ENCODE measurements around the gene CCDC91.
"Not testable (repeated sequence)": the region's sequence is repeated elsewhere in the genome, so short reads cannot be mapped to it uniquely, and the experiment has no call there.

CCDC91 gene

DNA sequence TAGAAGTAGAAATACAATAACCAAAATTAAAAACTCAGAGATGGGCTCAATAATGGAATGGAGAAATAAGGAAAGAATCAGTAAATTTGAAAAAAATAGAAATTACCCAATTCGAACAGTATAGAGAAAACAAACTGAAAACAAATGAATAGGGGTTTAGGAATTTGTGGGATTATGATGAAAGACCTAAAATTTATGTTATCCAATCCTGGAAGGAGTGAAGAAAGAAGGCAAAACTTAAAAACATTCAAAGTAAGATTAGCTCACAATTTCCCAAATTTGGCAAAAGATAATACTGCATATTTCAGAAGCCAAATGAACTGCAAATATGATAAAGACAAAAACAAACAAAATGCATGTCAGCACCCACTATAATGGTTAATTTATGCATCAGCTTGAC lies 177.1 kb downstream of the CCDC91 start:
- DNase-seq (ENCODE audit: low spot score): no peak

- DNase-seq (ENCODE audit: low spot score): no peak
Measured at GRCh38 chr12:28367993-28368392, 177.7 kb downstream of the CCDC91 start.

GRCh38 chr12:28369483-28369882 lies 179.2 kb downstream of the CCDC91 start:
- no peak for DNase-seq (ENCODE audit: low spot score)

DNA sequence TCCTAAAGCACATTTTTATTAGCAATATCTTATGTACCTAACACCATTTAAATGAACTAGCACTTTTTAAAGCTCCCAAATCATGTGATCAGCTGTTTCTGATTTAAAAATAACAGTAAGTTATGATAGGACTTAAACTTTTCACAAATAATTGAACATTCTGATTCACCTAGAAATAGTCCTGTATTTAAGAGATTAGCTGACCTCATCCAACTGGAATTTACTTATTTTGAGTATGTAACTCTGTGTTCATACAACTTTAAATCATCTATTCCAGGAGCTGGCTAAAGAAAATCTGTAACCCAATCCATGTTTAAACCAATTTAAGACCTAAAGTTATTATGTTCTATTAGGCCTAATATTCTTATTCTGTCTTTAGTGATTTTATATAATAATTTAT lies 184.3 kb downstream of the CCDC91 start:
- DNase-seq (ENCODE audit: low spot score): no peak

DNA sequence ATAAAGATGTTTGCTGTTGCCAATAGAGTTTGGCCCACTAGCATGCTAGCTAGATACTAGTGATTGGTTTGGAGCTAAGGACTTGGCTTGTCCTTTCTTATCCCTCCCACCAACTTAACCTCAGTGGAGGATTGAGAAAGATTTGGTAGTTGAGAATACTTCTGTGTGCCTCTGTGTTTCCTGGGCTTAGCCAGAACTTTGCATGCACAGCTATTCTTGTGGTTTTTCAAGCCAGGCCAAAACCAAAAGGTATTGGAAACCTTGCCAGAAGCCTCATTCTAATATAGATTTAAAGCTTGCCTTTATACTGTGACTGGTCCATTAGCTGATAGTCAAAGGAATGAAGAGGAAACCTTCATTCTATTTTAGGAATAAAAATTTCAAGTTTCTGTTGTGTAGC lies 188.5 kb downstream of the CCDC91 start:
- no peak for DNase-seq (ENCODE audit: low spot score)

GRCh38 chr12:28379779-28380178 lies 189.5 kb downstream of the CCDC91 start:
- not testable (repeated sequence) for DNase-seq (ENCODE audit: low spot score)

GRCh38 chr12:28383368-28383767 lies 193.1 kb downstream of the CCDC91 start:
- no peak for DNase-seq (ENCODE audit: low spot score)

DNA sequence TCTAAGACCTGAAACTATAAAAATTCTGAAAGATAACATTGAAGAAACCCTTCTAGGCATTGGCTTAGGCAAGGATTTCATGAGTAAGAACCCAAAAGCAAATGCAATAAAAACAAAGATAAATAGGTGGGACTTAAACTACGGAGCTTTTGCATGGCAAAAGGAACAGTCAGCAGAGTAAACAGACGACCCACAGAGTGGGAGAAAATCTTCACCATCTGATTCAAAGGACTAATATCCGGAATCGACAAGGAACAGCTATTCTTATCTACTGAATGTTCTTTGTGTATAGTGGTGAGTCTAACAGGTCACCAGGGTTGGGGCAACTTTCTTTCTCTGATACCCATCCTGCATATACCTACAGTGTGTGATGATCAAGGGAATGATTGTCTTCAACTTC lies 198.6 kb downstream of the CCDC91 start:
- no peak for DNase-seq (ENCODE audit: low spot score)

DNA sequence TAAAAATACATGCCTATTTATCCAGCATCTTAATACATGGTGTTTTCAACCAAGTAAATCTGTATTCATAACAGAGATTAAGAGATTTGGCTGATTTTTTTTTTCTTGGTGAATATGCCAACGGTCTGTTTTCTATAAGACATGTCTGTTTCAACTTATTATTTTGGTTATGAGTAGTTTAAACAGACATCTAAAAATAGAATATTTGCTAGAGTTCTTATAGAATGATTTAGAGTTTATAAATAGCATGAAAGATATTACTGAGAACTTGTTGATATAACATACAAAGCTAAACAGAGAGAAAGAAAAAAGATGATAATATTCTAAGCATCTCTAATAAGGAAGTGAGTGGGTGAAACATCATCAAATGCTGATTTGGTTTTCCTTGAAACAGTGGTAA lies 199.9 kb downstream of the CCDC91 start:
- DNase-seq (ENCODE audit: low spot score): no peak

- DNase-seq (ENCODE audit: low spot score): no peak
Measured at GRCh38 chr12:28390761-28391385, 200.6 kb downstream of the CCDC91 start.

- DNase-seq (ENCODE audit: low spot score): no peak
Measured at GRCh38 chr12:28409892-28410291, 219.6 kb downstream of the CCDC91 start.

GRCh38 chr12:28413460-28414109 lies 223.3 kb downstream of the CCDC91 start:
- DNase-seq (ENCODE audit: low spot score): no peak

DNA sequence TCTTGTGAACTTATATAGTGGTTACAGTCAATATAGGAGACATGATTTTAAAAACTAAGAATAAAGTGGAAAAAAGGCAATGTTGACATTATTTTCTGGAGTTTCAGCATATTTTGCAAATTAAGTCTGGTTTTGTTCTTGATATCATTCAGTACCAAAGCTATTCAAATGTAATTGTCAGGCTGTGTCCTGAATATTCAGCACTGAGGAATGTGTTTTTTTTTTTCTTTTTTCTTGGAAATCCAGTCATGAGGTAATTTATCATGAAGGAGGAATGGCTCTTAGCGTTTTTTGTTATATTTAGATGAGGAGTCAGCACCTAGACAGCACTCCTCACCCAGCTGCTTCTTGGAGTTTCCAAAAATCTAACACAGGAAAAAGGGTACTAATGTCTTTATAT lies 225.5 kb downstream of the CCDC91 start:
- DNase-seq (ENCODE audit: low spot score): no peak

DNA sequence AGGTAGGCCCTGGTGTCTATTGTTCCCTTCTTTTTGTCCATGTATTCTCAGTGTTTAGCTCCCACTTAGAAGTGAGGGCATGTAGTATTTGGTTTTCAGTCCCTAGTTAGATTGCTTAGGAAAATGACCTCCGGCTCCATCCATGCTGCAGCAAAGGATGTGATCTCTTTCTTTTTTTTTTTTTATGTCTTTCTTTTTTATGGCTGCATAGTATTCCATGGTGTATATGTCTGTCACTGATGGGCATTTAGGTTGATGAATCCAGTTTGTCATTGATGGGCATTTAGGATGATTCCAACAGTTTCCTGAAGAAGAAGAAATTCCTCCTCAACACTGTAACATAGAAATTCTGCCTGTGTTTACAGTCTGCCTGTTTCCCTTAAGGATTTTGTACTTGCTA lies 231.1 kb downstream of the CCDC91 start:
- no peak for DNase-seq (ENCODE audit: low spot score)

DNA sequence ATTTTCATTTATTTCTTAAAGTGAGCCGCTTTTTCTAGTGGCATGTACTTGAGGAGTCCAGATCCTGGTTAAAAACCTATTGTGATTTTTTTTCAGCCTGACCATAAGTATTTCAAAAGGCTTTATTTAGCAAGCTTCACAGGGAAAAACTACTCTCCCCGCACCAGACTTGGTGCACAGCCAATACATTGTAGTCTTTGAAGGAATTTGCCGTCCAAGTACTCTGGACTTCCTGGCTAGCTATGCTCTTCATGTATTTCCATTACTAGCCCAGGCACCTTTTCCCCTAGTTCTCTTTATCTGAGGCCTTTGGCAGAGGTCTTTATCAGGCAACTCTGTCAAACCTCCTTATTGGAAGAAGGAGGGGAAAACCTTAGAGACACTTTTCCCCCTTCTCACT lies 234.7 kb downstream of the CCDC91 start:
- no peak for DNase-seq (ENCODE audit: low spot score)

DNA sequence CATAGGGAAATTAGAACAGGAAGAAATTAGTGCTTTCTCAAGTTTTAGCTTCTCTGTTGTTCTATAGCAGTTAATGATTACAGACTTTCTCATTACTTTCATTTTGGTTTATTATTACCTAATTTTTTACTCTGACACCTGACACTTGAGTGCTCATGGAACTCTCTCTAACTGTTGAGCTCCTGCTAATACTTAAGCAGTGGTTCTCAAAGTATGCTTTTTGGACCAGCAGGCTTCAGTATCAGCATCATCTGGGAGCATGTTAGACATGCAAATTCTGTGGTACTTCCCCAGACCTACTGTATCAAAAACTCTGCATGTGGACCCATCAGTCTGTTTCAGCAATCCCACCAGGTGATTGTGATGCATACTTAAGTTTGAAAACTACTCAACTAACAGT lies 235.3 kb downstream of the CCDC91 start:
- no peak for DNase-seq (ENCODE audit: low spot score)

DNA sequence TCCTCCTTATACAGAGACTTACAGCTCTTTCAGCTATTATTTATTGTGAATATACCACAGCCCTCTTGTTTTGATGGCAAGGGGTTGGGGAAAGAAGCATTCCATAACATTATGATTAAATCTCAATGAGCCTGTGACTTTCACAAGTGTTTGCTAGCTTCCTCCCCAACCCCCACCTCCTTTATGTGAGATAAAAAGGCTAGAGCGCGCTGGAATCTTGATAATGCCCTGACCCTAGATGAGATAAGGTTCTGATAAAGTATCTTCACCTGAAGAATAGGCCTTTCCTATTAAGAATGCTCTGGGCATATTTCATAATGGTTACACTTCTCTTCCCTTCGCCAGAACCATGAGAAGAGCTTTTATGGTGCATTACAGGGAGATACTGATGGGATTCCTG lies 236.8 kb downstream of the CCDC91 start:
- DNase-seq (ENCODE audit: low spot score): no peak

- DNase-seq (ENCODE audit: low spot score): no peak
Measured at GRCh38 chr12:28440081-28440608, 249.9 kb downstream of the CCDC91 start.

GRCh38 chr12:28442101-28442500 lies 251.8 kb downstream of the CCDC91 start:
- DNase-seq (ENCODE audit: low spot score): no peak

DNA sequence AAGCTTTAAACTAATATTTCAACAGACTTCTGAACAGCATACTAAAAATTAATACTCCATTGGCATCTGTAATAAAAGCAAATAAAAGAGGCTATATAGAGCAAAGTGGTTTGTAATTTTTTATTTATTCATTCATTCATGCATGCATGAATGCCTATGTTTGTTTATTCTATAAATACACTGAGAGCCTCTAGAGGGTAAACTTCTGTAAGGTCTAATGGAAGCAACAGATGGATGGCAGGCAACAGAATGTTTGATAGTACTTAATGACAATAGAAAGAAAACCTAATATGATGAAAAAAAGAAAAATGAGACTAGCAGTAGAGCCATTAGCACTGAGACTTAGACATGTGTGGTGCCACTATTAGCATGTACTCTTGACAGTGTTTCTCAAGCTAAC lies 253.1 kb downstream of the CCDC91 start:
- DNase-seq (ENCODE audit: low spot score): no peak

- DNase-seq (ENCODE audit: low spot score): no peak
Measured at GRCh38 chr12:28446031-28446430, 255.8 kb downstream of the CCDC91 start.

DNA sequence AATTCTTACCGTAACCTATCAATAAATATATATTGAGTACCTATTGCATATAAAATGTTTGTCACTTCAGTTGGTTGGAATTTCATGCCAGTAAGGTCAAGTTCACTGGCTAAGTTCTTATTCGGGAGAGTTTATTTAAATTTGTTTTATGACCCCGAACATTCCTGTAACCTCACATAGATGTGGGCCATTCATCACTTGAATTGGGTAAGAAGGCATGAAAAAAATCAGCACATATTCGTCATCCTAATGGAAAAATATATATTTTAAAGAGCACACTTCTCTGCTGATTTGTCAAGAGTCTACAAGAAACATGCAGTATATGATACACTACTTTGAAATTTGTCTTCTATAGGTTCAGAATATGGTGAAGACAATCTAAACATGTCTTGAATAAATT lies 263.4 kb downstream of the CCDC91 start:
- DNase-seq (ENCODE audit: low spot score): no peak

DNA sequence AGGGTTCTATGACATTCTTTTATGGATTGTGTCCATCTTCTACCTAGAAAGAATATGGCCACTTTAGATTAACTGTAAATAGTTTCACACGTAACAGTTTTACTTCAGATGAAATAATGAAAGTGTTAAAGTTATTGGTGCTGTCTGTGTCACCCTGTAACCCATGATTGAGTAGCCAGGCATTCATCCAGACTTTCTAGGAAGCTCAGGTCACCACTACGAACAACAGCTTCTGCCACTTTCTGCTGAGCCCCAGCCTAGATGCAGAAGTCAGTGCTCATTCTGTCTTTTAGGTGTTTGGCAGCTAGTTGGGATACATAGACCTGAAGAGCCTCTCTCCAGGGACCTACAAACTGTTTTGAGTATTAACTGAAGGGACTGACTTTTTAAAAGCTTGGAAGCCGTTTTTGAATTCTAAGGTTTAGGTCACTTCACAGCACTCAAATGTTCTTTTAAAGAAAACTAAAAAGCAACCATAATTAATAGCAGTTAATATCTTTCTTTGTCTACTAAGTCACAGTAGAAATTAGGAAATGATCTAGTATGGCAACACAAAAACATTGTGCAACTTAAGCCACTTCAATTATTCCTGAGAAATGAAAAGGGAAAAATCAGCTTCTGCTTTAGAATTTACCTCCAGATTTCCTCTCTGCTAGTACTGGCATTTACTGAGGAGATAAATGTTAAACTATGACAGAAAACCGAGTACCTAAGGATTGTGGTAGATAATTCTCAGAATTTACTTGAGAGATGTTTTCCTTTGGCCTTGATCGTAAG lies 266.9 kb downstream of the CCDC91 start:
- DNase-seq (ENCODE audit: low spot score): no peak
